ENCODE results near the gene TTC28. TPM values are rescaled to one million over a fixed set of nuclear protein-coding genes. Genes with fewer than 3 reads are reported as not detected.

Gene TTC28
- polyA plus RNA-seq, 1 donor from 2014 or later = 14.8 TPM

DNA sequence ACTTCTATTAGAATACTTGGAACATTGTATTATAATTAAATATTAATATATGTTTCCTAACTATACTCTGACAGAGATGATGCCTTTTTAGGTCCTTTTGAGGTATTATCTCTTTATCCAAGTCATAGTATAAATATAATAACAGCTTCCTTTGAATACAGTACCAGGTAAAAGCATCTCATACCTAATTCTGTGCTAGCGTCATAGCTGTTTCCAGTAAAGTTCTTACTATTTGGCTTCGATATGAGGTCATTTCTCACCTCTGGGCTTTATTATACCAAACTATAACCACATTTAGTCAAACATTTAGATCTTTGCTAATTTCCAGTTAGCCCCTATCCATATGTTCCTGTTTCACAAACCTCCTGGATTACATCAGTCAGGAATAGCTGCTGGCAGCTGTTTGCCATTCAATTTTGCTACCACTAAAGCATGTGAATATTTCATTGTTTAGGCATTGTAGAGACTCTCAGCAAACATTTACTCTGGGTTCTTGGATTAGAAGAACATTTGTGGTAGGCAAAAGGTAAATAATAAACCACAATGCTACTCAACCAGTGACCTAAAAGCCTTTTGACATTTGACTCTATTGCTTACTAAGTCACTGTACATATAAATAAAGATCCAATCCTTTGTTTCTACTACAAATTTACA, 255.1 kb downstream of the TTC28 start:
- Histone ChIP-seq H4K20me1 (ENCODE audit: insufficient read depth) (no peaks in the 10 kb centered on the region), H3K4me2 (ENCODE audit: low read length) (no peak overlapping the region), H3F3A (ENCODE audit: insufficient read depth, low read length, poor library complexity, severe bottlenecking) (no peaks in the 10 kb centered on the region), H3K36me3 (ENCODE audit: insufficient read depth, low read length) (no peaks in the 10 kb centered on the region), H3K9ac (ENCODE audit: low read length) (no peak overlapping the region), H3K9me2 (ENCODE audit: insufficient read depth, low read length) (no peaks in the 10 kb centered on the region), H3K4me3 (ENCODE audit: low read length) (no peak overlapping the region), H3K9me3 (ENCODE audit: low read length) (no peaks in the 10 kb centered on the region), H3K27me3 (ENCODE audit: insufficient read depth, low read depth, low read length) (no peaks in the 10 kb centered on the region), H3K27ac (ENCODE audit: low read length) (no peak overlapping the region), H3K79me2 (replicated peaks; ENCODE audit: insufficient read depth, low read length) (peaks cover 34% of the 10 kb centered on the region), H2AFZ (ENCODE audit: low read depth, low read length) (no peak overlapping the region)
- TF ChIP-seq, protein P1, sequence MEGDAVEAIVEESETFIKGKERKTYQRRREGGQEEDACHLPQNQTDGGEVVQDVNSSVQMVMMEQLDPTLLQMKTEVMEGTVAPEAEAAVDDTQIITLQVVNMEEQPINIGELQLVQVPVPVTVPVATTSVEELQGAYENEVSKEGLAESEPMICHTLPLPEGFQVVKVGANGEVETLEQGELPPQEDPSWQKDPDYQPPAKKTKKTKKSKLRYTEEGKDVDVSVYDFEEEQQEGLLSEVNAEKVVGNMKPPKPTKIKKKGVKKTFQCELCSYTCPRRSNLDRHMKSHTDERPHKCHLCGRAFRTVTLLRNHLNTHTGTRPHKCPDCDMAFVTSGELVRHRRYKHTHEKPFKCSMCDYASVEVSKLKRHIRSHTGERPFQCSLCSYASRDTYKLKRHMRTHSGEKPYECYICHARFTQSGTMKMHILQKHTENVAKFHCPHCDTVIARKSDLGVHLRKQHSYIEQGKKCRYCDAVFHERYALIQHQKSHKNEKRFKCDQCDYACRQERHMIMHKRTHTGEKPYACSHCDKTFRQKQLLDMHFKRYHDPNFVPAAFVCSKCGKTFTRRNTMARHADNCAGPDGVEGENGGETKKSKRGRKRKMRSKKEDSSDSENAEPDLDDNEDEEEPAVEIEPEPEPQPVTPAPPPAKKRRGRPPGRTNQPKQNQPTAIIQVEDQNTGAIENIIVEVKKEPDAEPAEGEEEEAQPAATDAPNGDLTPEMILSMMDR (IDR thresholded peaks at IDR 0.05; ENCODE audit: poor library complexity, severe bottlenecking) = no peak
- TF ChIP-seq, protein P2, sequence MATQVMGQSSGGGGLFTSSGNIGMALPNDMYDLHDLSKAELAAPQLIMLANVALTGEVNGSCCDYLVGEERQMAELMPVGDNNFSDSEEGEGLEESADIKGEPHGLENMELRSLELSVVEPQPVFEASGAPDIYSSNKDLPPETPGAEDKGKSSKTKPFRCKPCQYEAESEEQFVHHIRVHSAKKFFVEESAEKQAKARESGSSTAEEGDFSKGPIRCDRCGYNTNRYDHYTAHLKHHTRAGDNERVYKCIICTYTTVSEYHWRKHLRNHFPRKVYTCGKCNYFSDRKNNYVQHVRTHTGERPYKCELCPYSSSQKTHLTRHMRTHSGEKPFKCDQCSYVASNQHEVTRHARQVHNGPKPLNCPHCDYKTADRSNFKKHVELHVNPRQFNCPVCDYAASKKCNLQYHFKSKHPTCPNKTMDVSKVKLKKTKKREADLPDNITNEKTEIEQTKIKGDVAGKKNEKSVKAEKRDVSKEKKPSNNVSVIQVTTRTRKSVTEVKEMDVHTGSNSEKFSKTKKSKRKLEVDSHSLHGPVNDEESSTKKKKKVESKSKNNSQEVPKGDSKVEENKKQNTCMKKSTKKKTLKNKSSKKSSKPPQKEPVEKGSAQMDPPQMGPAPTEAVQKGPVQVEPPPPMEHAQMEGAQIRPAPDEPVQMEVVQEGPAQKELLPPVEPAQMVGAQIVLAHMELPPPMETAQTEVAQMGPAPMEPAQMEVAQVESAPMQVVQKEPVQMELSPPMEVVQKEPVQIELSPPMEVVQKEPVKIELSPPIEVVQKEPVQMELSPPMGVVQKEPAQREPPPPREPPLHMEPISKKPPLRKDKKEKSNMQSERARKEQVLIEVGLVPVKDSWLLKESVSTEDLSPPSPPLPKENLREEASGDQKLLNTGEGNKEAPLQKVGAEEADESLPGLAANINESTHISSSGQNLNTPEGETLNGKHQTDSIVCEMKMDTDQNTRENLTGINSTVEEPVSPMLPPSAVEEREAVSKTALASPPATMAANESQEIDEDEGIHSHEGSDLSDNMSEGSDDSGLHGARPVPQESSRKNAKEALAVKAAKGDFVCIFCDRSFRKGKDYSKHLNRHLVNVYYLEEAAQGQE (IDR thresholded peaks at IDR 0.05; ENCODE audit: borderline replicate concordance) = no peak

DNA sequence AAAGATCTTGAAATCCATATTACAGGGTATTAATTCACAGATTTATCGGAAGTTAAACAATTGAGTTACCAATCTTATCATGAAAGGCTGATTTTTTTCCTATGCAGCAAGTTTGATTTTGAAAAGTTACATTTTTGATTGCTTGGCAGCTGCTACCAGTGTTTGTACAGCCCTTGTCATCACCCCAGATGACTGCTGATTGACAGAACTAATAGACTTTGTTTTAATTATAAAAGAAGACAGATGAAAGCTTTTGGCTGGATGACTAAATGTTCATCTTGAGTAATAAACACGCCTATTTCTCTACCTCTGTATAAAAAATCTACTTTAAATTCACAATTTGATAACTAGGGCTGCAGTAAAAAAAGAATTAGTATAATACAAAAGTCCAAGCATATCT, 259.7 kb downstream of the TTC28 start:
- H2AFZ ChIP-seq (ENCODE audit: low read depth, low read length) = no peak overlapping the region
- H4K20me1 ChIP-seq (ENCODE audit: insufficient read depth) = no peaks in the 10 kb centered on the region
- H3K9me3 ChIP-seq (ENCODE audit: low read length) = no peaks in the 10 kb centered on the region
- no peaks in the 10 kb centered on the region for H3K27me3 ChIP-seq (ENCODE audit: insufficient read depth, low read depth, low read length)
- no peak overlapping the region for H3K4me2 ChIP-seq (ENCODE audit: low read length)
- TF ChIP-seq EZH2 (IDR thresholded peaks at IDR 0.05; ENCODE audit: borderline replicate concordance, insufficient read depth, low read length, poor library complexity, severe bottlenecking) = no peak
- TF ChIP-seq, protein P2 (IDR thresholded peaks at IDR 0.05; ENCODE audit: borderline replicate concordance) = no peak
- TF ChIP-seq MXI1 (conservative IDR thresholded peaks at IDR 0.05; ENCODE audit: poor library complexity, severe bottlenecking) = no peak
- TF ChIP-seq SMC3 (conservative IDR thresholded peaks at IDR 0.05; ENCODE audit: poor library complexity) = no peak
- TF ChIP-seq, protein P1 (IDR thresholded peaks at IDR 0.05; ENCODE audit: poor library complexity, severe bottlenecking) = no peak
- TF ChIP-seq POLR2AphosphoS5 (IDR thresholded peaks at IDR 0.05) = peak; percentile 26
- TF ChIP-seq RAD21 (conservative IDR thresholded peaks at IDR 0.05) = no peak
- TF ChIP-seq TAF1 (IDR thresholded peaks at IDR 0.05; ENCODE audit: low read depth) = no peak
- peak; percentile 61 for TF ChIP-seq EP300 (conservative IDR thresholded peaks at IDR 0.05; ENCODE audit: poor library complexity, severe bottlenecking)
- H3K9me2 ChIP-seq (ENCODE audit: insufficient read depth, low read length) = no peaks in the 10 kb centered on the region
- H3K27ac ChIP-seq (ENCODE audit: low read length) = no peak overlapping the region
- no peaks in the 10 kb centered on the region for H3F3A ChIP-seq (ENCODE audit: insufficient read depth, low read length, poor library complexity, severe bottlenecking)
- H3K4me3 ChIP-seq (ENCODE audit: low read length) = no peak overlapping the region
- no peak overlapping the region for H3K9ac ChIP-seq (ENCODE audit: low read length)
- H3K36me3 ChIP-seq (ENCODE audit: insufficient read depth, low read length) = no peaks in the 10 kb centered on the region
- peaks cover 21% of the 10 kb centered on the region for H3K79me2 ChIP-seq (replicated peaks; ENCODE audit: insufficient read depth, low read length)

Measured in neural cell (in vitro differentiated cells).